ENCODE results near the gene ZFYVE21.
A peak's percentile ranks its signal among the peaks of the same experiment; 100 is the strongest.

Gene ZFYVE21

DNA sequence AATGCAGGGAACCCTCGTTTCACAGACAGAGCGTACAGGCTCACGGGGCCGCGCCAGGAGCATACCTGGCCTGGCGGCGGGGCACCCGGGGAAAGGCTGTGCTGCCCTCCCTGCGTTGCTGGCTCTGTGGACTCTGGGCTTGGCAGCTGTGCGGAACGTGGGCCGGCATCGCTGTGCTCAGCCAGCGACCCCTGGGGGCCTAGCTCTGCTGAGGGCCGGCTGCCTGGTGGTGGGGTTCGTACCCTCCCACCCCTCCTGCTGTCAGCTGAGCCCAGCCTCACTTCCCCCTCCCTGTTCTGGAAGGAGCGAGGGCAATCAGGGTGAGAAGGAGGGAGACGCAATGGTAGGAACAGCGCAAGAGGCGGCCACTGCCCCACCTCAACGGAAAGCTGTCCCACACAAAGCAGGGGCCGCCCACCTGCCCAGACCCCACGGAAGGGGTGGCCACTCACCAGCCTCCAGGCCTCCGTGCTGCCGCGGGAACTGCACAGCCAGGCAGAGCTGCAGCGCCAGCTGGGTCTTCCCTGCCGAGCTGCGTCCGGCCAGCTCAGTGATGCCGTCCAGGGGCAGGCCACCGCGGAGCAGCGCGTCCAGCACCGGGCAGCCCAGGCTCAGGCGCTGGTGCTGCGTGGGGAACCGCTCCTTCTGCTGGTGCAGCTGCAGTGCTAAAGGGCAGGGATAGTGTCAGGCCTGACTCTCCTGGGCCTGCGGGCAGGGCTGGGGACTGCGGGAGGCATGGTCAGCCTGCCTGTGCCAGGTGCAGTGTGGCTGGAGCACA, 8.9 kb upstream of the ZFYVE21 start:
- no peak for DNase-seq

DNA sequence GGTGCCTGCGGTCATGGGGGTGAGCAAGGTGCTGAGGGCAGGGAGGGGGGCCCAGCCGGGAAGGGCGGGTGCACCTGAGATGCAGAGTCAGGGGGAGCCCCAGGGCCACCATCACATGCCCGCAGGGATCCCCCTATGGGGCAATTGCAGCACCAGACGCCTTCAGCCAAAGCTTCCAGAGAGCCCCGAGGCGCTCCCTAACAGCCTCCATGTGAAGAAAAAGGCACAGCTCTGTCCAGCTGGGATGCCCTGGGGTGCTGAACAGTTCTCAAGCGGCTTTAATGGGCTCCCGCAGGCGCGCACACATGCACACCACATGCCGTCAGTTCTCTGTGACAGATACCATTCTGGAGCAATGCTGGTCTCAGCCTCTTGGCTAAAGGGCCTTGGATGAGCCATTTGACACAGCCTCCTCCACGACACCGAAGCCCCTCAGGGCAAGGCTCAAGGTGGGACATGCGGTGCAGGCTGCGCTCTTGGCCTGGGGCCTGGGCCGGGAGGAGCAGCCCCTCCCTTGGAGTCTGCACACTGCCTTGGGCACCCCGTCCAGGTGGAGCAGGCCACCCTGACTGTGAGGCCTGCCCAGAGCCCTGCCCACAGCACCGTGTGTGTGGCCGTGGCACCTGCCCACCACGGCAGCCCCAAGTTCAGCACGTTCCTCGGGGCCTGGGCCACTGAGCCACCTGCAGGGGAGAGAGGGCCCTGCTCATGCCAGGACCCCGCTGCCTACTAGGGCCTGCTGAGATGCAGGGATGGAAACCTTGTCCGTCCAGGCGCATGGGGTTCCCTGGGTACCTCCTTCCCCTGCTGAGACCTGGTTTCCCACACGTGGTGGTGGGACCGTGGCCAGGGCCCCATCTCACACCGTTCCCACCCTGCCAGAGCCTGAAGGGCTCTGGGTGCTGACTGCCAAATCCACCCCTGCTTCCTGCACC, 8.0 kb upstream of the ZFYVE21 start:
- DNase-seq, result no peak

DNA sequence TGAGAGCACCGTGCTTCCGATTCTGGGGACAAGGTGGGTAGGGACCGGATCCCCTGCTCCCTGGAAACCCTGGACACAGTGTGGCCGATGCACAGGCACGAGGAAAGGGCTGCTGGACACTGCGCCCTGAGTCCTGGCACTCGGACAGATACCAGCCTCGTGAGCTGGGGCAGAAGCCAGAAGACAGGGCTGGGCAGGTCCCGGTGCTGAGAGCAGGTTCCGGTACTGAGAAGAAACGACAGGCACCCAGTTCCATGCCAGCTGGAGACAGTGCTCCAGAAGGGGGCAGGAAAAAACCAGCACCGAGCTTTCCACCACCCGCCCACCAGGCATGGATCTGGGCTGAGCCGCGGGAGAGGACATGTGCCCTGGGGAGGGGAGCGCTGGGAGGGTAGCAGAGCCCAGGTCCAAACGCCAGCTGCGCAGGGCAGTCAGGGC, 6.8 kb upstream of the ZFYVE21 start:
- no peak for DNase-seq

DNA sequence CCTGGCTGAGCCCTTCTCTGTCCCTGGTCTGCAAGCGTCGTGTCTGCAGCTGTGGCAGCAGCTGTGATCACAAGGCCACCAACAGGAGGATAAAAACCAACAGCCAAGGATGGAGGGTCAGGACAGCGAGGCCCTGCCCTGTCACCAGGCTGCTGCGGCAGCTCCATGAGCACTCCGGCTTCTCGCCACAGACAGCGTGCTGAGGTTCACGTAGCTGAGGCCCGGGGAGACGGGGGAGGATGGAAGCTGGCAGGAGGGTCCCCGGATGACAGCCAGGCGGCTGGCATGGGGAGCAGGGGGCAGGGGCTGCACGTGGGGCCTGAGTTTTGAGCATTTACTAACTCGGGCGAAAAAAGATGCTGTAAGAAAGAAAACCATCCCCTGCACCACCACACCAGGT, 5.8 kb upstream of the ZFYVE21 start:
- no peak for DNase-seq

DNA sequence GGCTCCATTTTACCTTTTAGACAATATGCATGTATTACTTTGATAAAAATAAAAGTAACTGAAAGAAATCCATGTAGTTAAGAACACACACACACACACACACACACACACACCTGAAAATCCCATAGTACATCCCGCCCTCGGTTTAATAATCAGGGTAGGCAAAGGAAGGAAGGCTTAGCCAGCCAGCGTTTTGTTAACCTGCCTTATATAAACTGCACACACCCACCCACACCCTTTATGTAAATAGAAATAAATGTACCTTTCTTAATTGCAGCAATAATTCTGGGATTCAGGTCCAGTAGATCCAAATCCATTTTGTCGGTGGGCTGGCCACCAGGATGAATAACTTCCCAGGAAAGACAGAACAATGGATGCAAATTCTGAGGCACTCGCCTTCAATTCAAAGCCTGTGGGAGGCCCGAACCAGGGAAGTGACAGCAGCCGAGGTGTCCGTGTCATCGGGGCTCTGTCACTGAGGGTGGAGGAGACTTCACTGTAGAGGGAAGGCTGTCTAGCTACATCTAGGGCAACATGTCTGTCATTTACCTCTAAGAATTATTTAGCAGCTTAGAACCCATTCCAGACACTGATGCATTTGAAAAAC, 4.7 kb upstream of the ZFYVE21 start:
- no peak for DNase-seq

DNA sequence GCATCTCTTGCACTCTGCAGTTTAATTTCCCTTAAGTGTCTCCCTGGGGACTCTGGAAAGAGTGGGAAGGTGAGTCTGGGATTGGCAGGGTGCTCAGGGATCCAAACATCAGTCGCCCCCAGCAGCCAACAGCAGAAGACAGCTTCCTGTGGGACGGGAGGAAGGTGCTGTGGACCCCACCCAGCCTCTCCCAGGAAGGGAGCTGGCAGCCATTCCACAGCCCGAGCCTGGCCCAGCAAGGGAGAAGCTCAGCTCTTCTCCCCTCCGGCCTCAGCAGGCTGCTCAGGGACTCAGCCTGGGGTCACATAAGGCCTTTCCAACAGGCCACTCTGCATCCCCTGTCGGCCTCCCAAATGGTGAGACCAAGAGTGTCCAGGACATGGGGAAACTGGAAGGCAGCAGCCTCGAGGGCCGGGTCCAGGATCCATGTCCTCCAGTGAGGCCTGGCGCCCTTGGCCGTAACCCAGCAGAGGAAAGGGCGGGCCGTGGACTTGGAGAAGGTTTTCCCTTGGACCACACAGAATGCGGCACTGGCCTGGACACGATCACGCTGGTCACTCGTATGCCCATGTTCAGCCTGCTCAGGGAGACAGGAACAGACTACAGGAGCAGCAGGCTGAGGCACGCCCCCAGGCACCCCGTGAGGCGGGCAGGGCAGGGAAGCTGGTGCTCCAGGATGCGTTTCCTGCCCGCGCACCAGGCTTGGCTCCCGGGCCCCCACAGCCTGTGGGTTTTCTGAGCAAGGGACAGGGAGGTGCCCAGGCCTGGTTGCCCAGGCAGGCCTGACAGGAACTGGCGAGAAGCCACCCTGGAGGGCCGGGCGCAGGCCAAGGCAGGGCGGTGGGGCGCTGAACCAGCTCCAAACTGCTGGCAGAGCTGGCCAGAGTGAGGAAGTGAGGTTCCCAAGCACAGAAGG, 3.8 kb upstream of the ZFYVE21 start:
- no peak for DNase-seq

DNA sequence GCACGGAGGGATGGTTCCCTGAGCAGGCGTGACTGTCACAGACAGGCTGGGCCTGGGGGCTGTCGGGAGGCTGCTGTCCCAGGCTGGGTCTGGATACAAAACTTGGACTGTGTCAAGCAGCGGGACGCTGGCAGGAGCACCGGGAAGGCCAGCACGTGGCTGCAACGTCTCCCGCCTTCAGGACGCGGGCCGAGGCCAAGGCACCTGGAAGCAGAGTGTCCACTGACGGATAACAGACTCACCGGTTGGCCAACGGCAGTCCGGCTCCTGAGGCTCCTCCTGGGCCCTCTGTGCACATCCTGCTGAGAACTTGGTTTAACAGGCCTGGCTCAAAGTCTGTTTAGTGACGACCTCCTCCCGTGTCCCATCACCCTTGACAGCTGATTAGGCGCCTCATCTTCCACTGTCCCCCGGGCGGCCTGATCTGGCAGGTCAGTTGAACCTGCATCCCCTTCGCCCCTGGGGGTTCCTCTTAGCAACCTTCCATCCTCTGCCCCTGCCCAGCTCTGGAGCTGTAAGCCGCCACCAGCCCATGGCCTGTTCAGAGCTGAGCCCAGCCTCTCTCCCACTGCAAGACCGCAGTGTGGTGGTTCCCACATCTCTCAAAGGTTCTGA, 2.9 kb upstream of the ZFYVE21 start:
- DNase-seq, result no peak

DNA sequence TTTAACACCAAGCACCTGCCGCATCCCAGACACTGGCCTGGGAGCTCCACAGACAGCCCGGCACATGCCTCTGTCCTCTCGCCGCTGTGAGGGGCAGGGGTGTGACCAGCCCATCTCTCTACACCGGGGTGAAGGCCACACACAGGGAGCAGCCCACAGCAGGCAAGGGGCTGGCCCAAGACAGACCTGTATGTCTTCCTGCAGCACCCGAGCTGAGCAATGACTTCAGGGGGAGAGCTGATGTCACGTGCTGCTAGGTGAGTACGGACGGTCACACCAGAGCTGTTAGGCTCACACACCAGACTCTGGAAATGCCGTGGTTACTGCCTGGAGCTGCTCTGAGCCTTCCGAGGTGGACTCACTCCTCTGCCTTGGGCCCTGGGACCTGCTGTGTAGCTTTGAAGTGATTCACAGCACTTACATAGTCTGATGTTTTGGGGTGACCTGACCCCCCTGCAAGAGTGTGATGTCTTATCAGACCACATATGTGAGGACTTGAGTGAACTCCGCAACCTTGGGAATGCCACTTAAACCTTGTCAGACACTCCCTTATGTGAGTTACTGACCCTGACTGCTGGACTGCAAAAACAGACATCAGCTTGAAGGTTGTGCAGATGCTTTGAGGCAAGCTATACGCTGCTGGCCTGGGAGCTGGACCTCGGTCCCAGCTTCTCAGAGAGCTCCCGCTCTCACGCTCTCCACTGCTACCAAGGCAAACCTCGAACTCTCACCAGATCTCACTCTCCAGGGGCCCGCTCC, 2.1 kb upstream of the ZFYVE21 start:
- no peak for DNase-seq

DNA sequence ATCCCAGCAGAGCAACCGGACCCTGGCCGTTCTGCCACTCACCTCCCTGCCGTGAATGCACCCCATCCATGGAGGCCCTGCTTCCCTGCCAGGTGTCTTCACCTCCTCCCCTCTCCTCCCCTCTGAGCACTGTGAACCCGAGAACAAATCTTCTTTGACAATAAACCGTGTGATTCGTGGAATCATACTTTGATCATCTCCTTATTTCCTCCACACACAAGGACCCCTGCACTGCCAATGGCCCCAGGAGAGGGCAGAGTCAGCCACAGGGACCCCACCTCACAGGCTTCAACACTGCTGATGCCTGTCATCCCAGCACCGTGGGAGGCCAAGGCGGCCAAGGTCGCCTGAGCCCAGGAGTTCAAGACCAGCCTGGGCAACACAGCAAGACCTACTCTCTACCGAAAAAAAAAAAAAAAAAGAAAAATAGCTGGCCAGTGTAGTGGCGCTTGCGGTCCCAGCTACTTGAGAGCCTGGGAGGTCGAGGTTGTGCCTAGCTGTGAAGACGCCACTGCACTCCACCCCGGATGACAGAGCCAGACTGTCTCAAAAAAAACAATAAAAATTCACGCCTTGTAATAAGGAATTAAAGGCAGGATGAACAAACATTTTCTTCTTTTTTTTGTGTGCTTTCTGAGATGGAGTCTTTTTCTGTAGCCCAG, 1.4 kb upstream of the ZFYVE21 start:
- DNase-seq, result no peak

DNA sequence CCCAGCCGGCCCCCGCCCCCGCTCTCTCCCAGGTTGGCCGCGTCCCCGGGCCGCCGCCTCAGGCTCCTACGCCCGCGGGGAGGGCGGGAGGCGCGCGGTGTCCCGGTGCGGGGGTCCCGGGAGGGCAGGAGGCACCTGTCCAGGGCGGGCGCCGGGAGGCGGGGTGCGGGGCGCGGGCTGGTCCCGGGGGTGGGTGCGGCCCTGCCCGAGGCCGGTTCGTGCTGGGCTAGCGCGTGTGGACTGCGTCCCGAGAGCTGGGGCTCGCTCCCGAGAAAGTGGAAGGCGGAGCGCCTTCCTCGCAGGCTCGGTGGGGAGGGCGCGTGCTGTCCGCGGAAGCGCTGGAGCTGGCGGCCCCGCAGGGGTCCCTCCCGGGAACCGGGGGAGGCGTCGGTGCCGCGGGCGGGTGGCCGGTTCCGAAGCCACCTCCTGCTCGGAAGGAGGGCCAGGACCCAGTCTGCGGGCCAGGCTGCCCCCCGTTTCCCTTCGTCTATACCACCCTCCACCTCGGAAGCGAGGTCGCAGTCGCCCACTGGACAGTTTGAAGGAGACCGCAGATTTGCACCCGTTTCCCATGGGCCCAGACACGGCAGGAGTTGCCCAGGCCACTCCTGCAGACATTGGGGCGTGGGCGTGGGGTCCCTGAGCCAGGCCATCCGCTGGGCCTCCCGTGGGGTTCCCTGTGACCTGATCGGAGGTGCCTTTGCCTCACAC, 636 bp downstream of the ZFYVE21 start:
- peak; percentile 58 for DNase-seq

DNA sequence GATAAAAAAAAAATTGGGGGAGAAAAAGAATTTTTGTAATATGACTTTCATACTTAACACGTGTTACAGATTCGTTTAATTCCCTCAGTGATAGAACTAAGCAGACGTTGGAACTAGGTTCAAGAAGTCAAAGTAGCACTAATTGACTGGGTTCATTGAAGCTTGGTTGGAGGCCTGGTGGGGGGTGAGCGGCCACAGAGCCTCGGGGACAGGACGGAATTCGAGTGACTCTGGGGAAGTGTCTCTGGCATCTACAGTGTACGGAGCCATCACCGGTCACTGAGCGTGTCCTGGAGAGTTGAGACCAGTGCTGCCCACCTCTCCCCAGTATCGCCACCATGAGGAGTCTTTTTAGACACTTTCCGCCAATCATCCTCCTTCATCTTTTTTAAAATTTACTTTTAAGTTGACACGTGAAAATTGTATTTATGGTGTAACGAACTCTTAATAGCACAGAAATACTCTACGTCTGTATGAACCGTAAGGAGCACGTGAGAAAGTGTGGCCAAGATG, 1.3 kb downstream of the ZFYVE21 start:
- no peak for DNase-seq

DNA sequence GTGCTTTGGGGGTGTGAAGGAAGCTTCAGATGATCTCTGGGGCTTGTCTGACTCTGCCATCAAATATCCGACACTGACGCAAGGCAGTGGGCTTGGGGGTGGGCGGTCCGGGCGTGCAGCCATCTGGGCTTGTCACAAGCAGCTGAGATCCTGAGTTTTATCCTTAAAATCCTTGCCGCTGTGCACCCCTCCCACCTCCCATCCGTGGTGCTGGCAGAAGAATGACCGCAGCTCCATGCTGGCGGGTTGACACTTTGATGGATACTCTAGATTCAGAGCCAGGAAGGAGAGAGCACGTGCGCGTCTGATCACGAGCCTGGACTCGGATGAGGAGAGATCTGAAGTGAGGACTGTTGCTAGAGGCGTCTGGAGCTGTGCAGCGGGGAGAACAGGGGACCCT, 3.0 kb downstream of the ZFYVE21 start:
- no peak for DNase-seq

DNA sequence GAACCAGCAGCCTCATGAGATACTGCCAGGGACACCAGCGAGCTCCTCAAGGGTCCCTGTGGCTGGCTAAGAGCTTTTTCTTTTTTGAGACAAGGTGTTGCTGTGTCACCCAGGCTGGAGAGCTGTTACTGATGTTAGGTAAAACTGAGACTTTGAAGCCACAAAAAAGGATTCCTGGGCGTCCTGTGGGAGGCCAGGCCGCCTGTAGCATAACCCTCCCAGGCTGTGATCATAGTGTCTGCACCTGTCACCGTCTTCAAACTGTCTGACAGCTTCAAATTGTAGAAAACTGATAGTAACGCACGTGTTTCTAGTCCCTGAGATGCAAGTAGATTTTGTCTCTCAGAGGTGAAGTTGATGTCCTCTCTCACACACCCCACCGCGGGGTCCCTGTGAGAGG, 4.1 kb downstream of the ZFYVE21 start:
- no peak for DNase-seq

DNA sequence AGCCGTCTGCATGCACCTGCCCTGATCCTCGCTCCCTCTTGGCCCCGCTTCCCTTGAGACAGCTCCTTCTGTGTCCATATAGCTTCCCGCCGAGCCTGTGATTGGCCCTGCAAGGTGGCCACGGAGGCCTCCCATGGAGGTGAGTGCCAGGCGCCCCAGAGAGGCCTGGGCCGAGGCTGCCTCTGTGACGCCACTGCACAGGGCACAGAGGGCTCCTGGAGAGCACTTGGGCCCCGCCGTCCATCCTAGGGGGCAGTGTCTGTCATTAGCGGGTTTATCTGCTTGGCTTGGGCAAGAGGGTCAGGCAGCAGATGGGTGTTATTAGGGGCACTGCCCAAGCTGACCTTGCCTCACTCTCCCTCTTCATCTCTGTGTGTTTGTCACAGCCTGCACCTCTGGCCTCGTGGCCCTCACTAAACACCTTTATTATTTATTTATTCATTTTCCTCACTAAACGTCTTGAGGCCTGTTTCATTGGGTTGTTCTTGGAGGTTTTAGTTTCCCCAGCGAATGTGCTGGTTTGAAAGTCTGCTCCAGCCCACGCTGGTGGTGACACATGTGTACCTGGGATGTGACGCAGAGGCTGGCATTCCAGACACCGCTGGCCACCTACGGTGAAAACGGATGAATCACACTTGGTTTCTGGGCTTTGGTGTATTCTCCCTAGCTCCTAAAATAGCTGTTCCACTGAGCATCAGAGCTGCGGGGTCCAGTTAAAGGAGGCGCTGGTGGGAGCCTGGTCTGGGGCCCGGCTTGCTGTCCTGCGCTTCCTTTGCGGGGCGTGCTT, 5.9 kb downstream of the ZFYVE21 start:
- no peak for DNase-seq

DNA sequence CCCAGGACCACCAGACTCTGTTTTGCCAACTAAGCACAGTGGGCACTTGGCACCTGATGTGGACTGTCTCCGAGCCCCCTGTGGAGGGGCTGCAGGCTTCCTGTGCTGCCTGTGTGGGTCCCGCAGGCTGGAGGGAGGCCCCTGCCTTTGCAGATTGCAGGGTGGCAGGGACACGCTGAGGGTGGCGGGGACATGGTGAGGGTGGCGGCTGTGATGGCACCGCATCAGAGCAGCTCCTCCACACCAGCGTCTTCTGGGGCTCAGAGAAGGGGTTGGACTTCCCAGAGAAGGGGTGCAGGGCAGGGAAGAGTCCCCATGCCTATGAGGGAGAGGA, 8.1 kb downstream of the ZFYVE21 start:
- DNase-seq, result no peak

DNA sequence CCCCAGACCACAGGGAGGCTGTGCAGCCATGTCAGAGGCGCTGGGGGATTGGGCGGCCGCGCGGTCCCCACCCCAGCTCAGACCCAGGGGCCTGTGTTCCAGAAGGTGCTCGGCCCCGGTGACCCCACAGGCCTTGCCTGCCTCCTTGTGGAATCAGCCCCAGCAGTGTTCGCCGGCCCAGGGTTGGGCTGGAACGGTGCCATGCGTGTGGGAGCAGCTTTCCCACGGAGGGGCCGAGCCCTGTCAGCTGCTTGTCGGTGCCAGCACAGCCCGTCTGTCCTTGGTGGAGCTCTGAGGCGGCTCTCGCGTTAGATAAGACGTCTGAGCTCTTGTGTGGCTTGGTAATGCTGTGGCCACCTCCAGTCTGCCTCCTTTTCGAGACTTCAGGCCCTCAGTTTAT, 8.5 kb downstream of the ZFYVE21 start:
- DNase-seq, result no peak

DNA sequence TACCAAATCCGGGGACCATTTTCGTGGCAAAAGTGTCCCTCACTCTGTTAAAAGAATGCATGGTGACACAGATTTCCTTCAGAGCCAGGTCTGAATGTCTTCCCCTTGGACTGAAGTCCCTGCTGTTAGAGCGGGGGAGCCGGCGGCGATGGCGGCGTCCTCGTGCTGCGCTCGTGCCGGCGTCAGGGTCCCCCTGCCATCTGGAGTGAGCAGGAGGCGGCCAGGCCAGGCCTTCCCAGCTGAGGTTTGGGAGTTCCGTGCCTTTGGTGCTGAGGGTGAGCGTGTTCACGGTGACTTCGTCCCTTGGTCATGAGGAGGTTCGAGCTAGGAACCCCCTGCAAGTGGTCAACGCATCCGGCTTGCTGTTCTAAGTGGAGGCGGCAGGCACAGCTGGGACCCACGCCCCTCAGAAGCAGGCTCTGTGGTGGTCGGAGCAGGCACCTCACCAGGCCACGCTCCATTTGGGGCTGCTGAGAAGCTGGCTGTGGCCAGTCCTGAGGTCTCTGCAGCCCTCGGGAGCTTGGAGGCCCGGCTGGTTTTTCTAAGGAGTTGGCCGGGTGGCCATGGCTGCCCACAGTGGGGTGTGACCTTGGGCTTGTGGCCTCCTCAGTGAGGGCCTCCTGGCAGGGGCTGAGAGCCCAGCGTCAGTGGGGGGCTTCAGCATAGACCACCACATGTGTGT, 9.5 kb downstream of the ZFYVE21 start:
- no peak for DNase-seq

DNA sequence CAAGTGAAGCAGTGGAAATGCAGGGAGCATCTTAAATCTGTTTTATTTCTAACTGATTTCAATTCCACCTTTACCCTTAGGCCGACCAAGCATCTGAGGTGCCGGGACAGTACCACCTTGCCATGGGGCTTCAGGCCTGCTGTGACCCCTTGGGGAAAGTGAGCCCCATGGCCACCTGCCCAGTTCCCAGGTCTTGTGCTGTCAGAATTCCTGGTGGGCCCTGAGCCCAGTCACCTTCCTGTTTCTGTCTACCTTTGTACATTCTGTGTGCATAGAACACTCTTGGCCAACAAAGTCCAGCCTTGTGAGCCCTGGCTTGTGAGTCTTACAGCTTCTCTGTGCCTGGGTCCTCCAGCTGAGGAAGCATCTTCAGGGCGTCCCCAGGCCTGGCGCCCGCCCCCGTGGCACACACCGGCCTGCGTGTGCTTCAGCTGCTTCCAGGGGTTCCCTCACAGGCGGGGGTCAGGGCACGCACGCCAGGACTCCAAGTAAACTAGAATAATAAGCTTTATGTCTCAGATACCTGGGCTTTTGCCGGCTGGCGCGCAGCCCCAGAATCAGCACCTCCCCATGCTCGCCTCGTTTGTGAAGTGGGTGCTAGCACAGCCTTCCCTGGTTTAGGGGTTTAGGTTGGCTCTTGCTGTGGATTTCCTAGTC, 10.3 kb downstream of the ZFYVE21 start:
- DNase-seq, result no peak

All from DMS53 (cell line).